SU-DHL-6 (cell line): Measurements from ENCODE around the gene LOX.

Source experiments
- H2AFZ ChIP-seq: fragments of 200-600 bp; sonication (generic); 2 replicates; pipeline ENCODE4 v1.6.1; 2014; ENCODE audit warnings: low read depth, mild to moderate bottlenecking, moderate library complexity, mixed read lengths, antibody characterized with exemption, low read length; ENCODE audit not compliant: severe bottlenecking
- H3F3A ChIP-seq: fragments of 200-600 bp; shearing (Covaris generic); 2 replicates; pipeline ENCODE4 v1.6.0; 2016; ENCODE audit warnings: antibody characterized with exemption, mild to moderate bottlenecking; ENCODE audit not compliant: insufficient read depth
- H3K27ac ChIP-seq: fragments of 200-600 bp; sonication (generic); 2 replicates; pipeline ENCODE4 v1.5.1; 2016; ENCODE audit warnings: low read depth, mild to moderate bottlenecking, low read length, moderate library complexity, mixed read lengths
- H3K27me3 ChIP-seq: fragments of 200-600 bp; sonication (generic), shearing (Covaris generic); 2 replicates; pipeline ENCODE4 v1.6.0; 2014; ENCODE audit warnings: mild to moderate bottlenecking, low read length
- H3K36me3 ChIP-seq: fragments of 200-600 bp; sonication (generic); 2 replicates; pipeline ENCODE4 v1.6.1; 2014; ENCODE audit warnings: mild to moderate bottlenecking, low read length, mixed read lengths
- H3K4me2 ChIP-seq: fragments of 300-600, 200-600 bp; shearing (Covaris generic), sonication (generic); 2 replicates; pipeline ENCODE4 v1.6.0; 2014; ENCODE audit warnings: low read length, low read depth, mild to moderate bottlenecking; ENCODE audit not compliant: poor library complexity, severe bottlenecking
- H3K4me3 ChIP-seq: fragments of 200-600 bp; sonication (generic); 2 replicates; pipeline ENCODE4 v1.5.1; 2014; ENCODE audit warnings: antibody characterized with exemption, low read length, mild to moderate bottlenecking, mixed read lengths; ENCODE audit not compliant: insufficient read depth, poor library complexity, severe bottlenecking
- H3K79me2 ChIP-seq: fragments of 200-600 bp; sonication (generic); 2 replicates; pipeline ENCODE4 v1.6.1; 2014; ENCODE audit warnings: mild to moderate bottlenecking, low read length, moderate library complexity; ENCODE audit not compliant: insufficient read depth
- H3K9ac ChIP-seq: fragments of 200-600 bp; sonication (generic); 2 replicates; pipeline ENCODE4 v1.7.0; 2014; ENCODE audit warnings: mild to moderate bottlenecking, low read length
- H3K9me2 ChIP-seq: fragments of 200-600 bp; sonication (generic); replicated peaks from 2 replicates; pipeline ENCODE4 v1.6.1; 2014; ENCODE audit warnings: low read length; ENCODE audit not compliant: insufficient read depth
- H3K9me3 ChIP-seq: fragments of 200-600 bp; sonication (generic); 2 replicates; pipeline ENCODE4 v1.6.1; 2014; ENCODE audit warnings: low read length, mixed read lengths; ENCODE audit not compliant: insufficient read depth
- H4K20me1 ChIP-seq: fragments of 200-600 bp; sonication (generic); 2 replicates; pipeline ENCODE4 v1.6.1; 2014; ENCODE audit warnings: low read depth, mild to moderate bottlenecking, antibody characterized with exemption, low read length, moderate library complexity, mixed read lengths
- CTCF ChIP-seq: fragments of 200-600 bp; sonication (generic); IDR thresholded peaks from one replicate; pipeline ENCODE4 v1.5.1; 2017; ENCODE audit warnings: antibody characterized with exemption, mild to moderate bottlenecking, low read length, moderate library complexity; ENCODE audit not compliant: insufficient read depth, poor library complexity, severe bottlenecking
- EZH2phosphoT487 ChIP-seq: fragments of 200-600 bp; sonication (generic), shearing (Covaris generic); conservative IDR thresholded peaks from 2 replicates; pipeline ENCODE4 v1.6.1; 2018; ENCODE audit warnings: mild to moderate bottlenecking, antibody characterized with exemption, low read length, moderate library complexity, mixed read lengths

LOX gene

GRCh38 chr5:122064992-122065391, 13.1 kb downstream of the LOX start:
- no peaks in the 10 kb centered on the region for H3K79me2 ChIP-seq
- H4K20me1 ChIP-seq: no peaks in the 10 kb centered on the region
- no peaks in the 10 kb centered on the region for H3K9me3 ChIP-seq
- H3K9ac ChIP-seq: no peak overlapping the region
- no peaks in the 10 kb centered on the region for H3F3A ChIP-seq
- no peak overlapping the region for H3K4me3 ChIP-seq
- H3K36me3 ChIP-seq: no peaks in the 10 kb centered on the region
- H3K27ac ChIP-seq: no peak overlapping the region
- TF ChIP-seq EZH2phosphoT487 (no peak), CTCF (no peak)
- H3K4me2 ChIP-seq: no peak overlapping the region
- H2AFZ ChIP-seq: no peak overlapping the region
- no peaks in the 10 kb centered on the region for H3K27me3 ChIP-seq
- no peaks in the 10 kb centered on the region for H3K9me2 ChIP-seq

- Histone ChIP-seq H3K27me3 (no peaks in the 10 kb centered on the region), H3K4me2 (no peak overlapping the region), H3K4me3 (no peak overlapping the region), H3K27ac (no peak overlapping the region), H3K9me2 (no peaks in the 10 kb centered on the region), H3K9me3 (no peaks in the 10 kb centered on the region), H3F3A (no peaks in the 10 kb centered on the region), H3K36me3 (no peaks in the 10 kb centered on the region), H2AFZ (no peak overlapping the region), H3K79me2 (no peaks in the 10 kb centered on the region), H4K20me1 (no peaks in the 10 kb centered on the region), H3K9ac (no peak overlapping the region)
- TF ChIP-seq CTCF (no peak), EZH2phosphoT487 (no peak)
Observed at GRCh38 chr5:122063836-122064235, 14.2 kb downstream of the LOX start.

GRCh38 chr5:122062205-122062604, 15.9 kb downstream of the LOX start:
- no peak overlapping the region for H3K9ac ChIP-seq
- H3F3A ChIP-seq: no peaks in the 10 kb centered on the region
- H4K20me1 ChIP-seq: no peaks in the 10 kb centered on the region
- H3K27me3 ChIP-seq: no peaks in the 10 kb centered on the region
- H3K9me2 ChIP-seq: no peaks in the 10 kb centered on the region
- no peak overlapping the region for H2AFZ ChIP-seq
- no peak overlapping the region for H3K4me2 ChIP-seq
- no peak overlapping the region for H3K27ac ChIP-seq
- no peaks in the 10 kb centered on the region for H3K9me3 ChIP-seq
- H3K4me3 ChIP-seq: no peak overlapping the region
- no peaks in the 10 kb centered on the region for H3K79me2 ChIP-seq
- H3K36me3 ChIP-seq: no peaks in the 10 kb centered on the region
- TF ChIP-seq CTCF (no peak), EZH2phosphoT487 (no peak)
